Adrenal gland (tissue), 12 donors: Measurements from ENCODE around the gene ADD3. TPM values are rescaled to one million over a fixed set of nuclear protein-coding genes. Genes with fewer than 3 reads are reported as not detected.

ENCODE experiments used
- DNase-seq, 7 donors: peaks; one replicate each; pipeline ENCODE4 v3.0.0-alpha.2; 2019 to 2020
- H3K27ac ChIP-seq, 5 donors: fragments of 200-600 bp; sonication (generic) in 4 of 5; 1 replicate in 3 of 5; 2 replicates in 2 of 5; pipeline versions ENCODE4 v1.5.1 to v1.8.0; 2016 to 2020; ENCODE audit warnings: mild to moderate bottlenecking in 1 of 5
- H3K27me3 ChIP-seq: fragments of 200-600 bp; 2 replicates; pipeline ENCODE4 v1.8.0; 2021
- H3K36me3 ChIP-seq, 2 donors: fragments of 200-600 bp; replicated peaks in 1 of 2; 1 replicate in 1 of 2; 2 replicates in 1 of 2; pipeline versions ENCODE4 v1.5.1 to v1.8.0; 2018 to 2022
- H3K4me1 ChIP-seq, 2 donors: fragments of 200-600 bp; replicated peaks in 1 of 2; 1 replicate in 1 of 2; 2 replicates in 1 of 2; pipeline versions ENCODE4 v1.5.1 to v1.8.0; 2018 to 2021
- H3K4me3 ChIP-seq, 4 donors: fragments of 200-600 bp; sonication (generic) in 3 of 4; one replicate each; pipeline ENCODE4 v1.5.1; 2016 to 2018
- H3K9me3 ChIP-seq, 3 donors: fragments of 200-600 bp; sonication (generic) in 1 of 3; replicated peaks in 1 of 3; 1 replicate in 2 of 3; 2 replicates in 1 of 3; pipeline versions ENCODE4 v1.5.1 to v1.8.0; 2016 to 2021
- POLR2A ChIP-seq, 2 donors: fragments of 450-650 bp; IDR thresholded peaks; one replicate each; pipeline ENCODE4 v1.6.1; 2017; ENCODE audit warnings: antibody characterized with exemption in 2 of 2, mild to moderate bottlenecking in 2 of 2, moderate library complexity in 1 of 2
- WGBS, 4 donors: extraction: QIAGEN DNeasy Blood & Tissue Kit in 2 of 4; methylation state at CpG; one replicate each; pipeline versions ENCODE4 v1.1.5 to v1.1.7; 2013 to 2017; 5-methylcytosine and 5-hydroxymethylcytosine counted together
- intact Hi-C, 2 donors: fragments of 100-400 bp; cut with DNase I; formaldehyde crosslinking; loops; one replicate each; pipeline versions ENCODE4 v1.14.1 to v1.15.0; 2022 to 2023
- polyA plus RNA-seq, 3 donors: library from polyadenylated mRNA; stranded (reverse); fragments of 200-250 nt in 2 of 3; fragments of 350-450 nt in 1 of 3; fragmentation: Illumina TruSeq in 1 of 3; extraction: RNeasy Lipid Tissue Mini Kit (QIAGEN cat#74804) in 1 of 3; gene quantifications; one replicate each; pipeline ENCODE4 v1.2.3, GENCODE V29; 2013 to 2014
- total RNA-seq, 9 donors: library from RNA; depleted of rRNA in 4 of 9; stranded (reverse); fragments of >200 nt in 4 of 9; fragments of 120-200 nt in 1 of 9; fragmentation: NEBNext Ultra II Directional in 1 of 9; extraction: Animal tissue kit (Norgen Biotek cat#: 25700) in 1 of 9; gene quantifications; one replicate each; pipeline versions ENCODE4 v1.1.0 to v1.2.4, GENCODE V29; 2013 to 2023
- TF ChIP-seq, protein P1 (sequence below), 6 experiments: fragments of 450-650 bp in 4 of 6; fragments of 200-600 bp in 2 of 6; sonication (generic) in 1 of 6; IDR thresholded peaks; 1 replicate in 5 of 6; 2 replicates in 1 of 6; pipeline versions ENCODE4 v1.5.1 to v1.8.0; 2016 to 2021; ENCODE audit warnings: antibody characterized with exemption in 6 of 6, mild to moderate bottlenecking in 2 of 6, moderate library complexity in 1 of 6
- donor health status: healthy with polysubstance abuse.
- donor health status: Bipolar disorder and iron deficiency.
- donor health status: DM: yes; HTN: yes; CAD: no.
- donor health status: DM: no; HTN: no; CAD: no.
- donor health status: DM: no; HTN: no; CAD: no.
- donor health status: DM: yes; HTN: yes; CAD: no.

Gene ADD3
- total and polyA plus RNA-seq, 12 donors: 15.6 to 122 (median 43.4) TPM

- Histone ChIP-seq H3K27me3 (no peaks in the 10 kb centered on the region), H3K36me3 (no peaks in the 10 kb centered on the region), H3K9me3 (no peaks in the 10 kb centered on the region), H3K4me3 (no peak overlapping the region), H3K4me1 (peaks cover 0 to 9% of the 10 kb centered on the region in 2 donors), H3K27ac (no peak overlapping the region)
- WGBS, 4 donors: 82 to 95% (median 88%) methylated on average over 1 of the region's 1 CpG
- no peak for TF ChIP-seq POLR2A (IDR thresholded peaks at IDR 0.05)
- TF ChIP-seq, protein P1, sequence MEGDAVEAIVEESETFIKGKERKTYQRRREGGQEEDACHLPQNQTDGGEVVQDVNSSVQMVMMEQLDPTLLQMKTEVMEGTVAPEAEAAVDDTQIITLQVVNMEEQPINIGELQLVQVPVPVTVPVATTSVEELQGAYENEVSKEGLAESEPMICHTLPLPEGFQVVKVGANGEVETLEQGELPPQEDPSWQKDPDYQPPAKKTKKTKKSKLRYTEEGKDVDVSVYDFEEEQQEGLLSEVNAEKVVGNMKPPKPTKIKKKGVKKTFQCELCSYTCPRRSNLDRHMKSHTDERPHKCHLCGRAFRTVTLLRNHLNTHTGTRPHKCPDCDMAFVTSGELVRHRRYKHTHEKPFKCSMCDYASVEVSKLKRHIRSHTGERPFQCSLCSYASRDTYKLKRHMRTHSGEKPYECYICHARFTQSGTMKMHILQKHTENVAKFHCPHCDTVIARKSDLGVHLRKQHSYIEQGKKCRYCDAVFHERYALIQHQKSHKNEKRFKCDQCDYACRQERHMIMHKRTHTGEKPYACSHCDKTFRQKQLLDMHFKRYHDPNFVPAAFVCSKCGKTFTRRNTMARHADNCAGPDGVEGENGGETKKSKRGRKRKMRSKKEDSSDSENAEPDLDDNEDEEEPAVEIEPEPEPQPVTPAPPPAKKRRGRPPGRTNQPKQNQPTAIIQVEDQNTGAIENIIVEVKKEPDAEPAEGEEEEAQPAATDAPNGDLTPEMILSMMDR (IDR thresholded peaks at IDR 0.05): no peak
- intact Hi-C loops: loop anchor here in 1 of 2 donors (5.0 kb wide), 1 partner anchor 133 kb away; no protein-coding TSS in a partner anchor
- DNase-seq: no peak
Measured at GRCh38 chr10:110144507-110144906, 136.7 kb downstream of the ADD3 start.

- no peak for DNase-seq
- no peaks in the 10 kb centered on the region for H3K4me1 ChIP-seq
- H3K4me3 ChIP-seq: no peak overlapping the region
- H3K9me3 ChIP-seq: no peaks in the 10 kb centered on the region
- 60 to 72% (median 65%) methylated on average over 7 to 8 of the region's 8 CpGs for WGBS, 4 donors
- intact Hi-C loops: no loop called here
- H3K27ac ChIP-seq: no peak overlapping the region
- H3K27me3 ChIP-seq: no peaks in the 10 kb centered on the region
- H3K36me3 ChIP-seq: no peaks in the 10 kb centered on the region
- no peak for TF ChIP-seq POLR2A (IDR thresholded peaks at IDR 0.05)
- TF ChIP-seq, protein P1 (IDR thresholded peaks at IDR 0.05): no peak
Measured at GRCh38 chr10:110147961-110148360, 140.2 kb downstream of the ADD3 start.

- Histone ChIP-seq H3K4me1 (no peaks in the 10 kb centered on the region), H3K36me3 (no peaks in the 10 kb centered on the region), H3K27me3 (no peaks in the 10 kb centered on the region), H3K4me3 (no peak overlapping the region), H3K27ac (no peak overlapping the region), H3K9me3 (no peaks in the 10 kb centered on the region)
- 78 to 84% (median 83%) methylated on average over 6 to 8 of the region's 8 CpGs for WGBS, 4 donors
- no peak for DNase-seq
- TF ChIP-seq, protein P1 (IDR thresholded peaks at IDR 0.05): no peak
- TF ChIP-seq POLR2A (IDR thresholded peaks at IDR 0.05): no peak
- intact Hi-C loops: no loop called here
Measured at GRCh38 chr10:110149259-110149658, 141.5 kb downstream of the ADD3 start.

DNA sequence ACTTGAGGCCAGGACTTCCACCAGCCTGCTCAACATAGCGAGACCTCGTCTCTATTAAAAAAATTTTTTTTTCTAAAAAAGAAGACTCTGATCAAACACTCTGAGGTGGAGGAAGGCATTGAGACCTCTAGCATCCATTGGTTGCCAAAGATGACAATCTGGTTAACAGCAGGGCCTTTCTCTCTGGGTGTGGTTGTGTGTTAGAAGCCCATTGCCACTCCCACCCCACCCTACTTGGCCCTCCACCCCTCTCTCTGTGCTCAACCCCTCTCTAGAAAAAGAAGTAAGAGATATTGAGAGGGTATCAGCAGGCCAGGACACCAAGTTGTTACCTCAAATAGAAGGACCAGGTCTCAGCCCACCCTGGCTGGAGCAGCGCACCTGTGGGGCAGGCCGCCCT is 142.3 kb downstream of the ADD3 start:
- intact Hi-C loops: loop anchor here in 1 of 2 donors (5.0 kb wide), 1 partner anchor 52 kb away; no protein-coding TSS in a partner anchor
- no peaks in the 10 kb centered on the region for H3K36me3 ChIP-seq
- no peaks in the 10 kb centered on the region for H3K9me3 ChIP-seq
- no peak for DNase-seq
- no peak overlapping the region for H3K4me3 ChIP-seq
- TF ChIP-seq POLR2A (IDR thresholded peaks at IDR 0.05): no peak
- TF ChIP-seq, protein P1 (IDR thresholded peaks at IDR 0.05): no peak
- H3K27ac ChIP-seq: no peak overlapping the region
- H3K27me3 ChIP-seq: no peaks in the 10 kb centered on the region
- H3K4me1 ChIP-seq: no peaks in the 10 kb centered on the region
- WGBS, 4 donors: 95 to 98% (median 97%) methylated on average over 4 of the region's 4 CpGs
